IMR-90 (cell line): Measurements from ENCODE around the gene C7. TPM values are rescaled to one million over a fixed set of nuclear protein-coding genes. Genes with fewer than 3 reads are reported as not detected.

Experiments
- ATAC-seq: fragments of 200-7000 bp; cut with Tn5 transposase; 2 replicates; pipeline ENCODE4 v1.9.1; 2020; ENCODE audit warnings: low read depth, mild to moderate bottlenecking, moderate library complexity
- BruUV-seq: library from RNA; stranded (reverse); fragments of 400-500 nt; replicated peaks from 2 replicates; lab custom pipeline; 2021; lab: Mats Ljungman, UMichigan
- CTCF ChIA-PET: fragments of 300-600 bp; formaldehyde crosslinking; extraction: SDS; loops from one replicate; lab custom pipeline; 2021; ENCODE audit warnings: antibody characterized with exemption; lab: Yijun Ruan, JAX
- POLR2A ChIA-PET: fragments of 300-600 bp; sonication (Branson Sonifier 250); formaldehyde crosslinking; loops from one replicate; lab custom pipeline; 2022; ENCODE audit warnings: antibody characterized with exemption; ENCODE audit not compliant: unreplicated experiment; lab: Charles Lee
- DNase-seq: peaks from one replicate; pipeline ENCODE4 v3.0.0; 2013
- H2AFZ ChIP-seq: replicated peaks from 2 replicates; pipeline ENCODE3; 2013; ENCODE audit warnings: low read length, mild to moderate bottlenecking; ENCODE audit not compliant: poor library complexity
- H2AK5ac ChIP-seq: 2 replicates; pipeline ENCODE4 v1.6.1; 2013; ENCODE audit warnings: low read depth, low read length, inconsistent platforms
- H2AK9ac ChIP-seq: replicated peaks from 2 replicates; pipeline ENCODE3; 2013; ENCODE audit warnings: mild to moderate bottlenecking, low read depth, low read length, moderate library complexity; ENCODE audit not compliant: poor library complexity
- H2BK120ac ChIP-seq: 2 replicates; pipeline ENCODE4 v1.6.1; 2013; ENCODE audit warnings: low read depth, low read length, inconsistent platforms
- H2BK15ac ChIP-seq: 3 replicates; pipeline ENCODE4 v1.6.1; 2013; ENCODE audit warnings: low read depth, low read length, inconsistent platforms
- H2BK20ac ChIP-seq: 2 replicates; pipeline ENCODE4 v1.6.1; 2013; ENCODE audit warnings: low read depth, mild to moderate bottlenecking, inconsistent platforms, low read length, moderate library complexity
- H2BK5ac ChIP-seq: 2 replicates; pipeline ENCODE4 v1.6.1; 2013; ENCODE audit warnings: mild to moderate bottlenecking, low read depth, low read length, inconsistent platforms; ENCODE audit not compliant: poor library complexity, severe bottlenecking
- H3K14ac ChIP-seq: replicated peaks from 2 replicates; pipeline ENCODE4 v1.6.1; 2013; ENCODE audit warnings: low read depth, low read length, inconsistent platforms
- H3K18ac ChIP-seq: 2 replicates; pipeline ENCODE4 v1.6.1; 2013; ENCODE audit warnings: low read depth, low read length, control low read depth
- H3K23ac ChIP-seq: 2 replicates; pipeline ENCODE4 v1.6.1; 2013; ENCODE audit warnings: low read depth, low read length, inconsistent platforms
- H3K27ac ChIP-seq: 2 replicates; pipeline ENCODE4 v1.5.1; 2013; ENCODE audit warnings: mild to moderate bottlenecking, control low read depth, low read length; ENCODE audit not compliant: insufficient read depth
- H3K27me3 ChIP-seq: 2 replicates; pipeline ENCODE4 v1.6.1; 2013; ENCODE audit warnings: low read length; ENCODE audit not compliant: control insufficient read depth, insufficient read depth
- H3K36me3 ChIP-seq: 2 replicates; pipeline ENCODE4 v1.6.1; 2013; ENCODE audit warnings: low read length, mixed read lengths; ENCODE audit not compliant: control insufficient read depth, insufficient read depth
- H3K4ac ChIP-seq: 2 replicates; pipeline ENCODE4 v1.6.1; 2013; ENCODE audit warnings: low read depth, low read length, inconsistent platforms
- H3K4me1 ChIP-seq: 2 replicates; pipeline ENCODE4 v1.6.1; 2013; ENCODE audit warnings: low read length, mixed read lengths; ENCODE audit not compliant: control insufficient read depth, insufficient read depth
- H3K4me2 ChIP-seq: 2 replicates; pipeline ENCODE4 v1.6.1; 2013; ENCODE audit warnings: low read depth, mild to moderate bottlenecking, control low read depth, low read length, moderate library complexity
- H3K4me3 ChIP-seq: 2 replicates; pipeline ENCODE4 v1.5.1; 2013; ENCODE audit warnings: low read depth, mild to moderate bottlenecking, control low read depth, low read length, moderate library complexity; ENCODE audit not compliant: insufficient read depth
- H3K56ac ChIP-seq: 2 replicates; pipeline ENCODE4 v1.6.1; 2013; ENCODE audit warnings: low read length, inconsistent platforms; ENCODE audit not compliant: insufficient read depth; ENCODE audit errors: extremely low read depth
- H3K79me1 ChIP-seq, 2 experiments: 2 replicates each; pipeline ENCODE4 v1.6.1; 2013; ENCODE audit warnings: low read length in 2 of 2, inconsistent platforms in 1 of 2, low read depth in 1 of 2
- H3K9ac ChIP-seq: 2 replicates; pipeline ENCODE4 v1.6.1; 2013; ENCODE audit warnings: low read depth, low read length, control low read depth
- H3K9me1 ChIP-seq: 2 replicates; pipeline ENCODE4 v1.6.1; 2013; ENCODE audit warnings: low read length, inconsistent platforms; ENCODE audit not compliant: insufficient read depth
- H3K9me3 ChIP-seq: 2 replicates; pipeline ENCODE4 v1.6.1; 2013; ENCODE audit warnings: low read length; ENCODE audit not compliant: control insufficient read depth, insufficient read depth
- H4K20me1 ChIP-seq: 2 replicates; pipeline ENCODE4 v1.6.1; 2013; ENCODE audit warnings: low read length, inconsistent platforms; ENCODE audit not compliant: insufficient read depth
- H4K5ac ChIP-seq: 2 replicates; pipeline ENCODE4 v1.6.1; 2013; ENCODE audit warnings: mild to moderate bottlenecking, low read depth, low read length, control low read depth
- H4K8ac ChIP-seq, 2 experiments: 2 replicates each; pipeline ENCODE4 v1.6.1; 2013; ENCODE audit warnings: low read depth in 2 of 2, low read length in 2 of 2, control low read depth in 1 of 2, inconsistent platforms in 1 of 2
- H4K91ac ChIP-seq: 2 replicates; pipeline ENCODE4 v1.6.1; 2013; ENCODE audit warnings: low read depth, low read length, inconsistent platforms; ENCODE audit not compliant: insufficient read depth
- BHLHE40 ChIP-seq: fragments of 150-350 bp; IDR thresholded peaks from 2 replicates; pipeline ENCODE4 v1.6.1; 2016; ENCODE audit warnings: mild to moderate bottlenecking, low read depth, low read length
- CEBPB ChIP-seq: IDR thresholded peaks from 2 replicates; pipeline ENCODE4 v1.6.1; 2012; ENCODE audit warnings: low read depth, low read length, improper control_type of control experiment
- CHD1 ChIP-seq: IDR thresholded peaks from 2 replicates; pipeline ENCODE4 v1.6.1; 2012; ENCODE audit warnings: low read depth, low read length, improper control_type of control experiment
- CTCF ChIP-seq: conservative IDR thresholded peaks from 2 replicates; pipeline ENCODE4 v1.5.1; 2012; ENCODE audit warnings: mild to moderate bottlenecking, low read depth, low read length, improper control_type of control experiment
- ELK1 ChIP-seq: fragments of 150-350 bp; IDR thresholded peaks from 2 replicates; pipeline ENCODE4 v1.6.1; 2016; ENCODE audit warnings: low read depth, mild to moderate bottlenecking, low read length, moderate library complexity, borderline replicate concordance
- FOS ChIP-seq: fragments of 150-350 bp; IDR thresholded peaks from 2 replicates; pipeline ENCODE4 v1.6.1; 2016; ENCODE audit warnings: low read depth, low read length
- MAFK ChIP-seq: IDR thresholded peaks from 2 replicates; pipeline ENCODE4 v1.6.1; 2012; ENCODE audit warnings: low read depth, low read length, improper control_type of control experiment
- MAZ ChIP-seq: IDR thresholded peaks from 2 replicates; pipeline ENCODE4 v1.6.1; 2012; ENCODE audit warnings: low read depth, mild to moderate bottlenecking, low read length, improper control_type of control experiment, moderate library complexity, borderline replicate concordance
- MXI1 ChIP-seq: IDR thresholded peaks from 2 replicates; pipeline ENCODE4 v1.6.1; 2012; ENCODE audit warnings: low read depth, mild to moderate bottlenecking, low read length, moderate library complexity, borderline replicate concordance
- NFE2L2 ChIP-seq: fragments of 150-350 bp; IDR thresholded peaks from 2 replicates; pipeline ENCODE4 v1.6.1; 2016; ENCODE audit warnings: low read depth, mild to moderate bottlenecking, low read length
- POLR2A ChIP-seq: IDR thresholded peaks from 2 replicates; pipeline ENCODE4 v1.6.1; 2012; ENCODE audit warnings: mild to moderate bottlenecking, low read depth, low read length
- RAD21 ChIP-seq: IDR thresholded peaks from 2 replicates; pipeline ENCODE4 v1.6.1; 2012; ENCODE audit warnings: low read length, improper control_type of control experiment
- RFX5 ChIP-seq: IDR thresholded peaks from 2 replicates; pipeline ENCODE4 v1.8.0; 2012; ENCODE audit warnings: low read depth, mild to moderate bottlenecking, low read length, moderate library complexity
- SMC3 ChIP-seq: fragments of 150-350 bp; IDR thresholded peaks from 2 replicates; pipeline ENCODE4 v1.6.1; 2016; ENCODE audit warnings: low read depth, mild to moderate bottlenecking, antibody characterized with exemption, low read length, moderate library complexity
- USF2 ChIP-seq: fragments of 150-350 bp; IDR thresholded peaks from 2 replicates; pipeline ENCODE4 v1.6.1; 2017; ENCODE audit warnings: mild to moderate bottlenecking, antibody characterized with exemption, low read length, low read depth
- WGBS, 2 experiments: methylation state at CpG; one replicate each; pipeline versions ENCODE4 v1.1.5 to v1.1.7; 2013; ENCODE audit warnings: missing lambda C conversion rate in 2 of 2; ENCODE audit not compliant: insufficient read length in 1 of 2; ENCODE audit errors: extremely low coverage in 2 of 2; 5-methylcytosine and 5-hydroxymethylcytosine counted together
- dilution Hi-C: fragments of 300-500 bp; cut with HindIII; formaldehyde crosslinking; loops from one replicate; pipeline ENCODE4 v1.14.3; 2018; ENCODE audit warnings: low sequenced_read_pairs; ENCODE audit not compliant: unreplicated experiment
- in situ Hi-C: fragments of 300-500 bp; cut with MboI; formaldehyde crosslinking; loops from 3 replicates; pipeline ENCODE4 v1.14.3; 2019; ENCODE audit warnings: low sequenced_read_pairs, inconsistent platforms, mixed read lengths
- intact Hi-C: fragments of 100-400 bp; cut with micrococcal nuclease; formaldehyde crosslinking; loops from 2 replicates; pipeline ENCODE4 v1.10.0; 2022
- polyA plus RNA-seq, 3 experiments: library from polyadenylated mRNA; depleted of rRNA; stranded (reverse); fragments of >200 nt; gene quantifications; 2 replicates each; pipeline ENCODE4 v1.2.3, GENCODE V29; 2012; ENCODE audit warnings: low replicate concordance in 1 of 3
- total RNA-seq: library from RNA; depleted of rRNA; stranded (reverse); fragments of >200 nt; gene quantifications from 2 replicates; pipeline ENCODE4 v1.2.3, GENCODE V29; 2012

The C7 gene
- total and polyA plus RNA-seq, 2 of the 4 experiments (the other 2 are of a cell fraction) = 0.54 to 1.8 TPM

- dilution Hi-C loops (no loop called here), intact Hi-C loops (no loop called here), in situ Hi-C loops (no loop called here)
- Histone ChIP-seq H2BK5ac (no peak overlapping the region), H3K9me1 (no peaks in the 10 kb centered on the region; the same call in none of the 2 replicates), H3K4ac (no peak overlapping the region), H3K4me1 (peaks cover 3% of the 10 kb centered on the region; the same call in 1 of the 2 replicates), H3K36me3 (no peaks in the 10 kb centered on the region), H3K27ac (no peak overlapping the region), H2BK15ac (no peak overlapping the region), H3K79me1 (no peaks in the 10 kb centered on the region), H3K4me3 (no peak overlapping the region), H3K4me2 (no peak overlapping the region), H3K9me3 (no peaks in the 10 kb centered on the region), H4K5ac (no peak overlapping the region), H2AK5ac (no peak overlapping the region), H3K23ac (no peak overlapping the region), H3K18ac (no peak overlapping the region), H2BK20ac (no peak overlapping the region), H4K8ac (no peak overlapping the region), H4K91ac (no peak overlapping the region), H2AK9ac (no peak overlapping the region), H3K27me3 (no peaks in the 10 kb centered on the region), H3K14ac (no peak overlapping the region), H3K9ac (no peak overlapping the region), H2AFZ (no peak overlapping the region), H2BK120ac (no peak overlapping the region), H4K20me1 (no peaks in the 10 kb centered on the region), H3K56ac (no peak overlapping the region)
- ChIA-PET POLR2A (no interaction called here), CTCF (interaction anchor here (1.0 kb wide), 1 partner anchor 16 kb away, joined by 3 read pairs; no protein-coding TSS in a partner anchor)
- DNase-seq (no peak), ATAC-seq (no peak)
- no CpG with 5 or more reads among the region's 5 CpGs for WGBS, 2 experiments
- no TSS peak for BruUV-seq
- TF ChIP-seq POLR2A (no peak), MAFK (no peak), RAD21 (no peak), NFE2L2 (no peak), MAZ (no peak), SMC3 (no peak), CTCF (no peak), CEBPB (no peak), FOS (no peak), ELK1 (no peak), RFX5 (no peak), MXI1 (no peak), BHLHE40 (no peak), CHD1 (no peak), USF2 (no peak)
These were observed 86.7 kb downstream of the C7 start for GRCh38 chr5:40995801-40996586.
